Activated CD4-positive, alpha-beta T cell treated with anti-CD3 and anti-CD28 coated beads, Interleukin-2, amount 10 ng/mL, durations not matched to agents 7 days and 5 days (primary cell): Measurements from ENCODE around the gene TEKT2. TPM values are rescaled to one million over a fixed set of nuclear protein-coding genes. Genes with fewer than 3 reads are reported as not detected.
A peak's percentile ranks its signal among the peaks of the same experiment; 100 is the strongest.

Experiments used
- CTCF ChIA-PET: fragments of 350-600 bp; sonication (Branson Sonifier 250); formaldehyde crosslinking; loops from one replicate; lab custom pipeline; 2021; ENCODE audit warnings: antibody characterized with exemption; lab: Charles Lee
- POLR2A ChIA-PET: fragments of 350-600 bp; sonication (Branson Sonifier 250); formaldehyde crosslinking; loops from one replicate; lab custom pipeline; 2021; ENCODE audit warnings: antibody characterized with exemption; lab: Charles Lee
- DNase-seq: peaks from one replicate; pipeline ENCODE4 v3.0.0-alpha.2; 2020
- H3K27ac Mint-ChIP-seq: one replicate; pipeline ENCODE4 v1.8.0; 2021; ENCODE audit warnings: mild to moderate bottlenecking, moderate library complexity, mixed read lengths
- H3K27me3 Mint-ChIP-seq: one replicate; pipeline ENCODE4 v1.8.0; 2021; ENCODE audit warnings: mixed read lengths
- H3K36me3 Mint-ChIP-seq: one replicate; pipeline ENCODE4 v1.8.0; 2021; ENCODE audit warnings: low read depth, mixed read lengths
- H3K4me1 Mint-ChIP-seq: one replicate; pipeline ENCODE4 v1.8.0; 2021; ENCODE audit warnings: mixed read lengths
- H3K4me3 Mint-ChIP-seq: one replicate; pipeline ENCODE4 v1.8.0; 2021; ENCODE audit warnings: mild to moderate bottlenecking, moderate library complexity, mixed read lengths
- H3K9me3 Mint-ChIP-seq: one replicate; pipeline ENCODE4 v1.8.0; 2021; ENCODE audit warnings: mixed read lengths
- total RNA-seq, 2 experiments: library from RNA; stranded (reverse); gene quantifications; one replicate each; pipeline ENCODE4 v1.2.3, GENCODE V29; 2021

Gene TEKT2
- total RNA-seq, 2 experiments from 2014 or later = not detected

- H3K36me3 Mint-ChIP-seq = no peaks in the 10 kb centered on the region
- H3K27ac Mint-ChIP-seq = no peak overlapping the region
- H3K4me1 Mint-ChIP-seq = peaks cover 2% of the 10 kb centered on the region
- ChIA-PET POLR2A (no interaction called here), CTCF (no interaction called here)
- DNase-seq = no peak
- H3K4me3 Mint-ChIP-seq = no peak overlapping the region
- no peaks in the 10 kb centered on the region for H3K9me3 Mint-ChIP-seq
- H3K27me3 Mint-ChIP-seq = peaks cover 38% of the 10 kb centered on the region
Measured at GRCh38 chr1:36080801-36081200, 3.1 kb upstream of the TEKT2 start.

- Mint-ChIP-seq H3K36me3 (no peaks in the 10 kb centered on the region), H3K27ac (no peak overlapping the region), H3K9me3 (no peaks in the 10 kb centered on the region), H3K27me3 (peaks cover 38% of the 10 kb centered on the region), H3K4me1 (peaks cover 2% of the 10 kb centered on the region), H3K4me3 (no peak overlapping the region)
- DNase-seq = no peak
- ChIA-PET CTCF (no interaction called here), POLR2A (no interaction called here)
Measured at GRCh38 chr1:36081926-36082485, 1.9 kb upstream of the TEKT2 start.

GRCh38 chr1:36083219-36083618 is 675 bp upstream of the TEKT2 start:
- ChIA-PET CTCF (interaction anchor here (1.2 to 1.5 kb wide), 2 partner anchors 9 to 201 kb away, joined by 3 read pairs; no protein-coding TSS in a partner anchor), POLR2A (no interaction called here)
- Mint-ChIP-seq H3K4me3 (no peak overlapping the region), H3K27me3 (peaks cover 38% of the 10 kb centered on the region), H3K36me3 (no peaks in the 10 kb centered on the region), H3K27ac (no peak overlapping the region), H3K4me1 (peaks cover 4% of the 10 kb centered on the region), H3K9me3 (no peaks in the 10 kb centered on the region)
- DNase-seq = no peak

GRCh38 chr1:36084497-36085115 is 712 bp downstream of the TEKT2 start:
- peaks cover 2% of the 10 kb centered on the region for H3K36me3 Mint-ChIP-seq
- no peak for DNase-seq
- H3K27ac Mint-ChIP-seq = no peak overlapping the region
- peaks cover 7% of the 10 kb centered on the region for H3K4me1 Mint-ChIP-seq
- POLR2A ChIA-PET = no interaction called here
- CTCF ChIA-PET = no interaction called here
- no peak overlapping the region for H3K4me3 Mint-ChIP-seq
- peaks cover 38% of the 10 kb centered on the region for H3K27me3 Mint-ChIP-seq
- H3K9me3 Mint-ChIP-seq = no peaks in the 10 kb centered on the region

- H3K4me1 Mint-ChIP-seq = peaks cover 12% of the 10 kb centered on the region
- H3K9me3 Mint-ChIP-seq = no peaks in the 10 kb centered on the region
- POLR2A ChIA-PET = no interaction called here
- no peak for DNase-seq
- no peak overlapping the region for H3K4me3 Mint-ChIP-seq
- CTCF ChIA-PET = interaction anchor here (1.3 kb wide), 1 partner anchor 18 kb away, joined by 3 read pairs; no protein-coding TSS in a partner anchor
- peaks cover 37% of the 10 kb centered on the region for H3K27me3 Mint-ChIP-seq
- no peak overlapping the region for H3K27ac Mint-ChIP-seq
- peaks cover 4% of the 10 kb centered on the region for H3K36me3 Mint-ChIP-seq
Measured at GRCh38 chr1:36085126-36085525, 1.2 kb downstream of the TEKT2 start.

GRCh38 chr1:36085686-36086526 is 2.0 kb downstream of the TEKT2 start:
- CTCF ChIA-PET = interaction anchor here (1.1 to 2.1 kb wide), 5 partner anchors 18 to 430 kb away, joined by 3 to 5 read pairs (median 3); partner anchors contain the start of gene TRAPPC3
- Mint-ChIP-seq H3K4me3 (no peak overlapping the region), H3K27me3 (peaks cover 29% of the 10 kb centered on the region), H3K27ac (no peak overlapping the region), H3K36me3 (peaks cover 4% of the 10 kb centered on the region), H3K9me3 (no peaks in the 10 kb centered on the region), H3K4me1 (peaks cover 14% of the 10 kb centered on the region)
- no peak for DNase-seq
- POLR2A ChIA-PET = interaction anchor here (0.6 kb wide), 2 partner anchors 21 to 163 kb away, joined by 3 to 4 read pairs; no protein-coding TSS in a partner anchor

- Mint-ChIP-seq H3K9me3 (no peaks in the 10 kb centered on the region), H3K27me3 (peaks cover 25% of the 10 kb centered on the region), H3K27ac (peak overlapping the region; percentile 69), H3K4me3 (peak overlapping the region; percentile 53), H3K4me1 (peaks cover 18% of the 10 kb centered on the region), H3K36me3 (peaks cover 8% of the 10 kb centered on the region)
- POLR2A ChIA-PET = interaction anchor here (0.6 kb wide), 1 partner anchor 20 kb away, joined by 3 read pairs; no protein-coding TSS in a partner anchor
- DNase-seq = no peak
- CTCF ChIA-PET = interaction anchor here (0.6 to 2.1 kb wide), 6 partner anchors 19 to 430 kb away, joined by 3 to 5 read pairs (median 3); partner anchors contain the start of gene TRAPPC3
Measured at GRCh38 chr1:36086529-36087232, 2.8 kb downstream of the TEKT2 start.

GRCh38 chr1:36087233-36088123 is 3.6 kb downstream of the TEKT2 start:
- H3K36me3 Mint-ChIP-seq = peaks cover 10% of the 10 kb centered on the region
- POLR2A ChIA-PET = no interaction called here
- peaks cover 17% of the 10 kb centered on the region for H3K27me3 Mint-ChIP-seq
- no peak for DNase-seq
- CTCF ChIA-PET = interaction anchor here (1.4 to 2.1 kb wide), 2 partner anchors 47 to 429 kb away, joined by 3 to 5 read pairs; no protein-coding TSS in a partner anchor
- no peaks in the 10 kb centered on the region for H3K9me3 Mint-ChIP-seq
- peak overlapping the region; percentile 53 for H3K4me3 Mint-ChIP-seq
- peak overlapping the region; percentile 69 for H3K27ac Mint-ChIP-seq
- peaks cover 18% of the 10 kb centered on the region for H3K4me1 Mint-ChIP-seq

- Mint-ChIP-seq H3K27me3 (peaks cover 13% of the 10 kb centered on the region), H3K4me3 (peak overlapping the region; percentile 89), H3K36me3 (peaks cover 13% of the 10 kb centered on the region), H3K9me3 (no peaks in the 10 kb centered on the region), H3K27ac (peak overlapping the region; percentile 87), H3K4me1 (peaks cover 18% of the 10 kb centered on the region)
- POLR2A ChIA-PET = no interaction called here
- CTCF ChIA-PET = no interaction called here
- no peak for DNase-seq
Measured at GRCh38 chr1:36088265-36088576, 4.3 kb downstream of the TEKT2 start.

GRCh38 chr1:36088577-36089392 is 4.9 kb downstream of the TEKT2 start, which contains the start of gene ADPRS:
ADPRS (plus strand) TSS chr1:36088892; CDS start chr1:36088905, 13 bp downstream.
- CTCF ChIA-PET = interaction anchor here (0.6 to 0.8 kb wide), 3 partner anchors 16 to 60 kb away, joined by 3 read pairs; partner anchors contain the start of gene TRAPPC3
- peaks cover 17% of the 10 kb centered on the region for H3K36me3 Mint-ChIP-seq
- POLR2A ChIA-PET = no interaction called here
- peak within 1 kb of the TSS; percentile 87 for H3K27ac Mint-ChIP-seq
- peak within 1 kb of the TSS; percentile 89 for H3K4me3 Mint-ChIP-seq
- H3K27me3 Mint-ChIP-seq = peaks cover 9% of the 10 kb centered on the region
- H3K4me1 Mint-ChIP-seq = peaks cover 18% of the 10 kb centered on the region
- peak; percentile 92 for DNase-seq
- H3K9me3 Mint-ChIP-seq = no peaks in the 10 kb centered on the region
